HG03066 (cell line): ENCODE data around the gene MAP1S.
"Not testable (repeated sequence)": the region's sequence is repeated elsewhere in the genome, so short reads cannot be mapped to it uniquely, and the experiment has no call there.

ENCODE experiments used
- ATAC-seq: cut with Tn5 transposase; IDR thresholded peaks from one replicate; pipeline ENCODE4 v1.9.1; 2021; ENCODE audit warnings: low read depth; ENCODE audit not compliant: unreplicated experiment

The MAP1S gene

DNA sequence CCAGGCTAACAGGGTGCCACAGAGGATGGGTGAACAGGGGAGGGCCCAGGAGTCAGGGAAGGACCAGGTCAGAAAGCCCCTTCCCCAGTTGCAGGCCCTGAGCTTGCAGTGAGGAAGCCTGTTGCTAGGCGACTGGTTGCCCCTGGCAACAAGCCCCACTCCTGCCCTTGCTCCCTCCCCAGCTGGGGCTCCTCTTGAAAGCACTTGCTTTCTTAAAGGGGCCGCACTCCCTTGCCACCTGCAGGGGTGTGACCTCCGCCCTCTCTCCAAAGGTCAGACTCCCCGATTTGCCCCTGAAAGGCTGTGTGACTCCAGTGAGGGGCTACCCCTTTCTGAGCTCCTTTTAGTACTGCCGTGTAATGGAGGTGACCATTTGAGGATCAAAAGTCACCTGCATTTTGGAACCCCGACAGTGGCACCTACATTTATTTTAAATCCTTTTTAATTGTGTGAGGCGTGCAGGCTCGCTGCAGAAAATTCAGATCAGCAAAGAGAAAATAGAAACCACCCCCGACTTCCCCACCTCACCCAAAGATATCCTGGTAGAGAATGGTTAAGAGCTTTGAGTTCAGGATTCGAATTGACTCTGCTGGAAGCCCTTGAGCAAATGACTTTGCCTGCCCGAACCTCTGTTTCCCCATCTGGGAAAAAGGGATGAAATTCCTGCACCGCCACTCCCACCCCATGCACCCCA, 36.8 kb downstream of the MAP1S start:
- ATAC-seq, result no peak

- ATAC-seq, result no peak
Measured at GRCh38 chr19:17757125-17757524, 37.8 kb downstream of the MAP1S start.

- no peak for ATAC-seq
Measured at GRCh38 chr19:17758515-17758914, 39.2 kb downstream of the MAP1S start.

GRCh38 chr19:17761148-17761547, 41.9 kb downstream of the MAP1S start:
- no peak for ATAC-seq

DNA sequence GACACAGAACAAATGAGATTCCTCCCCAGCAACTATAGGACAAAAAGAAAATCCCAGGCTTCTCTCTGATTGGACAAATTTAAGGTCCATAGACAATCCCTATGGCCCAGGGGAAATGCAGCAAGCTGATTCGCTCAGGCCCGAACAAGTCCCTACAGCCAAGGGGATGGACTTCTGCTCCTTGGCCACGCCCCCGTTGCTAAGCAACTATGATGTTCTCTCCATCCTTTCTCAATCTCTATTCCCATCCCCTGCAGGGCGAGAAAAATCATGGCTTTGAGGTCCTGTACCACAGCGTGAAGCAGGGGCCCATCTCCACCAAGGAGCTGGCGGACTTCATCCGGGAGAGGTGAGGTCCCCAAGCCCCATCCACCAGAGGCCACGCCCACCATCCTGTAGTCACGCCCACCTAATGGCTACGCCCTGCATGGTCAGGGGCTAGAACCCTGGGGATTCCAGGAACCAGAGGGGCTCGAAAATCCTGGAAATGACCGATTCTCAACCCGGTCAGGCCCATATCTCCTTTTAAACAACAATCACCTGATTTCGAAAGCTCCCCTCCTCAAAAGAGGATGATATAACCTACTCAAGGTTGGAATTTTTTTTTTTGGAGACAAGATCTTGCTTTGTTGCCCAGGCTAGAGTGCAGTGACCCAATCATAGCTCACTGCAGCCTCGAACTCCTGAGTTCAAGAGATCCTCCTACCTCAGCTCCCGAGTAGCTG, 43.4 kb downstream of the MAP1S start:
- ATAC-seq, result no peak

DNA sequence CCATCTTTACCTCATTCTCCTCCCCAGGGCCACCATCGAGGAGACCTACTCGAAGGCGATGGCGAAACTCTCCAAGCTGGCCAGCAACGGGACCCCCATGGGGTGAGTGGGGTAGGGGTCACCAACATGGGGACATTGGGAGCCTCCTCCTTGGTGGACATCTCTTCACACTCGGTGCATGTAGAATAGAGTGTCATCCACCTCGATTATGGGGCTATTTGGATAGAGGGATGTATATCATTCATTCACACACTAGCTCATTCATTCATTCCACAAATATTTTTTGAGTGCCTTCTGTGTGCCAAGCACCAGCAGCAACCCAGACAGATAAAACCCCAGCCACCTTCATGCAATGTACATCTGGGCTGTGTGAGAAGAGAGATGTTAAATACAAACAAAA, 45.1 kb downstream of the MAP1S start:
- no peak for ATAC-seq

GRCh38 chr19:17765069-17765618, 45.9 kb downstream of the MAP1S start:
- ATAC-seq, result no peak

DNA sequence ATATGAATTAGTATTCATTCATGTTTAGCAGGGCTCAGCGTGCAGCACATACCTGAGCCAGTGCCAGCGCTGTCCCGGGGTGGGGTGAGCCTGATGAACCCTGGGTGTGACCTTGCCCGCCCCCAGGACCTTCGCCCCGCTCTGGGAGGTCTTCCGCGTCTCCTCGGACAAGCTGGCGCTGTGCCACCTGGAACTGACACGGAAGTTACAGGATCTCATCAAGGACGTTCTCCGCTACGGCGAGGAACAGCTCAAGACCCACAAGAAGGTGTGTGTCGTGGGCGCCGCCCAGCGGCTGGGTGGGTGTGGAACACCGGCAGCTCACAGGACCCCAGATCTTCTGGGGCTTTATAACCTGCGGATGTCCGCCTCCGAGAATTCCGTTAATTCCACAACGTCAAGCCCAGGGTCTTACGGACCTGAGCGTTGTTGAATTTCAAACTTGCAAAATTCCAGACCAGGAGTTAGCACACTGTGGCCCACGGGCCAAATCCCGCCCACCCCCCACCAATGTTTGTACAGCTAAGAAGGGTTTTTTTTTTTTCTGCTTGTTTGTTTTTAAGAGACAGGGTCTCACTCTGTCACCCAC, 47.4 kb downstream of the MAP1S start:
- no peak for ATAC-seq

DNA sequence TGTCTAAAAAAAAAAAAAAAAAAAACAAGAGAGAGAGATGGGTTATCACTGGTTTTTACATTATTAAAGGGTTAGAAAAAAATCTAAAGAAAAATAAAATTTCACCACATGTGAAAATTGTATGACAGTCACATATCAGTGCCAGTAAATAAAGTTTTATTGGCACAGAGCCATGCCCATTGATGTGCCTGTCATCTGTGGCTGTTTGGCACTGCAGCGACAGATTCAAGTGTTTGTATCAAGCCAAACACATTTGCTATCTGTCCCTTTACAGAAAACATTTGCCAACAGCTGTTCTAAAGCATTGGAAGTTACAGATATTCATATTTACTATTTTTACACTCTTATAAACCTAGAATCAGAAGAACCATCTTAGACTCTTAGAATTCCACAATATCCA, 48.3 kb downstream of the MAP1S start:
- no peak for ATAC-seq

- ATAC-seq, result no peak
Measured at GRCh38 chr19:17770613-17771012, 51.3 kb downstream of the MAP1S start.

- no peak for ATAC-seq
Measured at GRCh38 chr19:17772172-17772571, 52.9 kb downstream of the MAP1S start.

GRCh38 chr19:17775245-17775927, 56.1 kb downstream of the MAP1S start:
- no peak for ATAC-seq

DNA sequence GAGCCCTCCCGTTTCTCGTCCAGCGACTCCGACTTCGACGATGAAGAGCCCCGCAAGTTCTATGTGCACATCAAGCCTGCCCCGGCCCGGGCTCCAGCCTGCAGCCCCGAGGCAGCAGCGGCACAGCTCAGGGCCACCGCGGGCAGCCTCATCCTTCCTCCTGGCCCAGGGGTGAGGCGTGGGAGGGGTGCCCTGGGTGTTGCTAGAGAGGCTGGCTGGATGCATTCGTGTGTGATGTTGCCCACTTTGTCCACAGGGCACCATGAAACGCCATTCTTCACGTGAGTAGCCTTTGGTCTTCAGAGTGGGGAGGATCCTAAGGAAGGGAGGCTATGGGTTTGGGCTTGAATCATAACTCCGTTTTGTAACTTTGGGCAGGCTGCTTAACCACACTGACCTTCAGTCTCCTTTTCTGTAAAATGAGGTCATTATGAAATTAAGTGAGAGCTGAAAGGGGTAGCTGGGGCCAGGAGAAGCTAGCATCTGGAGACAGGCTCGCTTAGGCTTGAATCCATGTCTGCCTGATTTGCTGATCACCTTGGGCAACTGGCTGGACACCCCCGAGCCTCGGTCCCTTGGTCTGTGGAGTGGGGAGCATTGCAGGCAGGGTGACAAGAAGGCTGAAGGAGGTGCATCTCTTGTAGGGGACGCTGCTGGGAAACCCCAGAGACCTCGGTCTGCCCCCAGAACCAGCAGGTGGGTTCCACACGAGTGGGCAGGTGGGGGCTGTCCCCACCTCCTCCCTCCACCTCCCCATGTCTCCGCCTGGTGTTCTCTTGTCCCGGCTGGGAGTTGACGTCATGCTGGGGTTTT, 56.9 kb downstream of the MAP1S start:
- ATAC-seq, result peak; percentile 59

- ATAC-seq, result not testable (repeated sequence)
Measured at GRCh38 chr19:17777840-17778239, 58.6 kb downstream of the MAP1S start.

DNA sequence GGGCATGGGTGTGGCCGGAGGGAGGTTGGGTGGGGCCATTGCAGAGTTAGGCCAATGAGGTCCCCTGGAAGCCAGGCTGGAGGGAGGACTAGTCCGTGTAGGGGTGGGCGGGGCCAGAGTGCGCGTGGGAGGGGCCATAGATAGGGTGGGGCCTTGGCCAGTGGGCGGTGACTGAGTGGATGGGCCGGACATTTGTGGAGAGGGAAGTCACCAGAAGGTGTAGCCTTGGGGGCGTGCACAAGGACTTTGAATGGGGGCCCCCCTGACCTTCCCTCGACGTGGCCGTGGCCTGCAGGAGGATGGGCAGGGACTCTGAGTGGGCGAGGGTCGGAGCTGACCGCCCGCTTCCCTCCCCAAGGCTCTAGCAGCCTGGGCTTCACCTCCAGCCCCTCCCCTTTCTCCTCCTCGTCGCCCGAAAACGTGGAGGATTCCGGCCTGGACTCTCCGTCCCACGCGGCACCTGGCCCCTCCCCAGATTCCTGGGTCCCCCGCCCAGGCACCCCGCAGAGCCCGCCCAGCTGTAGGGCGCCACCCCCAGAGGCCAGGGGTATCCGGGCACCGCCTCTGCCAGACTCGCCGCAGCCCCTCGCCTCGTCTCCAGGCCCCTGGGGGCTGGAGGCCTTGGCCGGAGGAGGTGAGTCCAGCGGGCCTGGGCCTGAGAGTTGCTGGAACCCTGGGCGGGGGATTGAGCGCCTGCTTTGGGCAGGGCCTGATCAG, 59.1 kb downstream of the MAP1S start:
- ATAC-seq, result no peak

DNA sequence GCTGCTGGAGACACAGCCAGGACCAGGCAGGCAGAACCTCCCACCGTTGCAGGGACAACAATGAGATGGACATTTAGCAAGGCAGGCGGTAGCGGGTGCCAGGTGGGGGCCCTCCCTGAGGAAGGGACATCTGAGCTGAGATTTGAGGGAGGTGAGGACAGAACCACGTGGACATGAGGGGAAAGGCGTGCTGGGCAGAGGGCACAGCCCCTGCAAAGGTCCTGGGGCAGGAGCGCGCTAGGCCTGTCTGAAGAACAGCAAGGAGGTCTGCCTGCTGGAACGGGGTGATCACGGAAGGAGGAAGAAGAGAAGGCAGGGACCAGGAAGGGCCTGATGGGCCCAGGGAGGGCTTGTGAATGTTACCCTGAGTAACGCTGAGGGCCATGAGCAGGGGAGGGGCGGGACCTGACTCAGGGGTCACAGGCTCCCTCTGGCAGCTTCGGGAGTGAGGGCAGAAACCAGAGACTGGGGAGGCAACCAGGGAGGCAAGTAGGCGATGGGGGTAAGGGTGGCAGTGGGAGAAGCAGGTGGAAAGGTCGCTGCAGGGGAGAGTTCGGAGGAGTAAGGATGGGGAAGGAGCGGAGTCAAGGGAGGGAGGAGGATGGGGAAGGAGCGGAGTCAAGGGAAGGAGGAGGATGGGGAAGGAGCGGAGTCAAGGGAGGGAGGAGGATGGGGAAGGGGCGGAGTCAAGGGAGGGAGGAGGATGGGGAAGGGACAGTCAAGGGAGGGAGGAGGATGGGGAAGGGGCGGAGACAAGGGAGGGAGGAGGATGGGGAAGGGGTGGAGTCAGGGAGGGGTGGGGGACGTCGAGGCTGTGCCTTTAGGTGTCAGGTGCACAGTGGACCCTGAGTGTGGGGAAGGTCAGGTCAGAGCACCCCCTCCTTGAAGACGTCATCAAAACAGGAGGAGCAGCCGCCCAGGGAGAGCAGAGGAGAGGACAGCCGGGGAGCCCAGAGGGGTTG, 60.0 kb downstream of the MAP1S start:
- ATAC-seq, result no peak

GRCh38 chr19:17780781-17781180, 61.5 kb downstream of the MAP1S start:
- ATAC-seq, result no peak

- not testable (repeated sequence) for ATAC-seq
Measured at GRCh38 chr19:17783721-17784120, 64.4 kb downstream of the MAP1S start.
